Measurements from ENCODE around the gene TULP4.

Gene TULP4

DNA sequence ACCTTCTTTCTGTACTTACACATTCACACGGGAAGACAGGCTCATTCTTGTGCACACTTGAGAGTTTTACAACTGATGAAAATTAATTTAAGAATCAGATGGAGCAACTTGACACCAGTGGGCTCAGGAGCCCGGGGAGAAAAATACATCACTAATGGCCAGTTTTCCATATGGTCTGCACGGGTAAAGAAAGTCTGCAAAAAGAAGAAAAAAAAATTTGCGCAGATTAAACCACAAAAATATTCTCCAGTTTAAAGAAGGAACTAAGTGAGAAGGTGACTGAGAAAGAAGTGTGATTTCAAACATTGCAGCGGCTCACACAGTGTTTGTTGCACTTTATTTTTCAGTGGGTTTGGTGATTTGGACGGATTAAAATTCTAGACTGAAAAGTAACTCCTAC lies at the start of gene TULP4:
Gene TULP4 (plus strand): TSS at position 301 of the 400 bp plus-strand sequence. CDS start 1,552 bp downstream, outside the sequence.
- TF ChIP-seq CTCF (IDR thresholded peaks at IDR 0.05; ENCODE audit: borderline replicate concordance, control extremely low read depth, extremely low read depth, insufficient read depth, missing control alignments), result no peak
- in situ Hi-C loops (cut with MboI; ENCODE audit: low sequenced_read_pairs, unreplicated experiment), result no loop called here

GRCh38 chr6:158262755-158263154 lies 49.5 kb upstream of the TULP4 start:
- in situ Hi-C loops (cut with MboI; ENCODE audit: low sequenced_read_pairs, unreplicated experiment), result no loop called here
- peak; percentile 35 for DNase-seq (ENCODE audit: low spot score)

More for the DNA sequence above, at the start of gene TULP4:
- no peak for DNase-seq (ENCODE audit: low spot score)

DNA sequence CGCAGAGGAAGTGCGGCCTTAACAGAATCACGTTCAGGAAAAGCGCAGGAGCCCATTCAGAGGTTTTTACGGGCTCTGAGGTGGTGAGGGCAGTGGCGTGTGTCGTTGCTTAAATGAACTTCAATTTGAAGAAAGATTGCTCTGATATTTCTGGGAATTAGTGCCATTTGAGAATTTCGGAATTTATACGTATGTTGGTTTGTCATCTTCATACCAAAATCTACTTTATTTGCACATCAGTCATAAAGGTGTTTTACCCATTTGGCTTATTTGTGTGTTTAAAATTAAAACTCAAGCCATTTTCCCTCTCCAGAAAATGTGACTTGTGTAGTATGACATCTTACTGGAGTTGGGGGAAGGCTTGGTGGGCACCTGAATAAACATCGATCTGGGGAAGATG lies 48.1 kb upstream of the TULP4 start:
- in situ Hi-C loops (cut with MboI; ENCODE audit: low sequenced_read_pairs, unreplicated experiment), result no loop called here
- no peak for DNase-seq (ENCODE audit: low spot score)
- TF ChIP-seq CTCF (IDR thresholded peaks at IDR 0.05; ENCODE audit: borderline replicate concordance, control extremely low read depth, extremely low read depth, insufficient read depth, missing control alignments), result no peak

More at GRCh38 chr6:158262755-158263154, 49.5 kb upstream of the TULP4 start:
- TF ChIP-seq CTCF (IDR thresholded peaks at IDR 0.05; ENCODE audit: borderline replicate concordance, control extremely low read depth, extremely low read depth, insufficient read depth, missing control alignments), result no peak

- in situ Hi-C loops (cut with MboI; ENCODE audit: low sequenced_read_pairs, unreplicated experiment), result no loop called here
- no peak for TF ChIP-seq CTCF (IDR thresholded peaks at IDR 0.05; ENCODE audit: borderline replicate concordance, control extremely low read depth, extremely low read depth, insufficient read depth, missing control alignments)
- no peak for DNase-seq (ENCODE audit: low spot score)
These were observed 46.1 kb upstream of the TULP4 start for GRCh38 chr6:158266131-158266530.

GRCh38 chr6:158268361-158269147 lies 43.7 kb upstream of the TULP4 start:
- DNase-seq (ENCODE audit: low spot score), result no peak
- TF ChIP-seq CTCF (IDR thresholded peaks at IDR 0.05; ENCODE audit: borderline replicate concordance, control extremely low read depth, extremely low read depth, insufficient read depth, missing control alignments), result no peak
- in situ Hi-C loops (cut with MboI; ENCODE audit: low sequenced_read_pairs, unreplicated experiment), result no loop called here

DNA sequence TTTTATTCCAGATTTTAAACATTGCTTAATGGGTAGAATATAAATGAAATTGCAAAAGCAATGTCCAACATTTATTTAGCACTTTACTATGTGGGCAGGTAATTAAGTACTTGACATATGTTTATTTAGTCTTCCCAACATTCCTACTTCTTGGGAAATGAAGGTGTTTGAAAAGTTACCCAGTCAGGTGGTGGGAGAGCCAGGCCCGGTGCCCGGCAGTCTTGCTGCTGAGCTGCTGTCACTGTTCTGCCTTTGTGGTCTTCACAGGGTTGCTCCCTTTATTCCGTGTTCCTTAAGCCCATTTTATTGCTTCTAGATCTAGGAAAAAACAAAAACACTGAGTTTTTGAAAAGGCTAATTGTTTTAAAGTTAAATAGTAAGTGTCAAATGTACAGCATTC lies 42.6 kb upstream of the TULP4 start:
- in situ Hi-C loops (cut with MboI; ENCODE audit: low sequenced_read_pairs, unreplicated experiment), result no loop called here
- DNase-seq (ENCODE audit: low spot score), result no peak

More for the DNA sequence above, 42.6 kb upstream of the TULP4 start:
- no peak for TF ChIP-seq CTCF (IDR thresholded peaks at IDR 0.05; ENCODE audit: borderline replicate concordance, control extremely low read depth, extremely low read depth, insufficient read depth, missing control alignments)

Measured in GM13976 (cell line).